Right forelimb (tissue), 1 donor: ENCODE data around the gene CFAP68.

Experiments used
- DNase-seq: peaks from one replicate; pipeline ENCODE4 v3.0.0-alpha.2; 2018

Gene CFAP68

GRCh38 chr11:111878849-111879636, at the start of gene CFAP68, which contains the start of gene FDXACB1:
Gene CFAP68 (plus strand): TSS chr11:111879541. CDS start chr11:111879561, 20 bp downstream.
Gene FDXACB1 (minus strand): TSS chr11:111879165. CDS start chr11:111879132, 33 bp downstream.
- DNase-seq, result peak; percentile 97

GRCh38 chr11:111833524-111833923, 45.8 kb upstream of the CFAP68 start:
- no peak for DNase-seq

GRCh38 chr11:111834432-111835163, 44.7 kb upstream of the CFAP68 start:
- DNase-seq, result no peak

- no peak for DNase-seq
Observed at GRCh38 chr11:111835665-111836064, 43.7 kb upstream of the CFAP68 start.

- DNase-seq, result no peak
Observed at GRCh38 chr11:111836162-111836561, 43.2 kb upstream of the CFAP68 start.

GRCh38 chr11:111836721-111837120, 42.6 kb upstream of the CFAP68 start:
- no peak for DNase-seq

GRCh38 chr11:111837366-111837891, 41.9 kb upstream of the CFAP68 start:
- DNase-seq, result no peak

GRCh38 chr11:111838054-111838453, 41.3 kb upstream of the CFAP68 start:
- DNase-seq, result no peak

- no peak for DNase-seq
Observed at GRCh38 chr11:111840143-111840542, 39.2 kb upstream of the CFAP68 start.

GRCh38 chr11:111841370-111842053, 37.8 kb upstream of the CFAP68 start:
- DNase-seq, result peak; percentile 88

GRCh38 chr11:111843661-111844060, 35.7 kb upstream of the CFAP68 start:
- no peak for DNase-seq

- DNase-seq, result no peak
Observed at GRCh38 chr11:111845276-111846028, 33.9 kb upstream of the CFAP68 start.

- DNase-seq, result no peak
Observed at GRCh38 chr11:111846063-111846462, 33.3 kb upstream of the CFAP68 start.

- DNase-seq, result no peak
Observed at GRCh38 chr11:111846636-111847035, 32.7 kb upstream of the CFAP68 start.

- DNase-seq, result no peak
Observed at GRCh38 chr11:111849631-111850030, 29.7 kb upstream of the CFAP68 start.

- no peak for DNase-seq
Observed at GRCh38 chr11:111851067-111851466, 28.3 kb upstream of the CFAP68 start.

GRCh38 chr11:111851636-111852035, 27.7 kb upstream of the CFAP68 start:
- no peak for DNase-seq

- no peak for DNase-seq
Observed at GRCh38 chr11:111852103-111852502, 27.2 kb upstream of the CFAP68 start.

- DNase-seq, result no peak
Observed at GRCh38 chr11:111855506-111855905, 23.8 kb upstream of the CFAP68 start.

GRCh38 chr11:111860257-111860656, 19.1 kb upstream of the CFAP68 start:
- no peak for DNase-seq

GRCh38 chr11:111870113-111870512, 9.2 kb upstream of the CFAP68 start:
- no peak for DNase-seq

- DNase-seq, result no peak
Observed at GRCh38 chr11:111870522-111870885, 8.8 kb upstream of the CFAP68 start.
